HepG2 (cell line): ENCODE measurements around the gene IGDCC3. TPM values are rescaled to one million over a fixed set of nuclear protein-coding genes. Genes with fewer than 3 reads are reported as not detected.
A peak's percentile ranks its signal among the peaks of the same experiment; 100 is the strongest.

Experiments
- PCBP1 ChIP-seq: fragments of 200-400 bp; formaldehyde crosslinking; IDR thresholded peaks from 2 replicates; pipeline ENCODE4 v1.6.1; 2017; ENCODE audit warnings: mild to moderate bottlenecking, low read depth, low read length, borderline replicate concordance
- SMAD9 ChIP-seq: sonication (generic); formaldehyde crosslinking; IDR thresholded peaks from 2 replicates; pipeline ENCODE4 v1.5.1; 2020; ENCODE audit warnings: mild to moderate bottlenecking, missing genetic modification reagents
- SOX13 ChIP-seq, 3 experiments: fragments of 450-650 bp in 1 of 3; sonication (generic) in 1 of 3; formaldehyde crosslinking in 1 of 3; IDR thresholded peaks in 2 of 3; conservative IDR thresholded peaks in 1 of 3; 2 replicates each; pipeline versions ENCODE4 v1.5.0 to v1.6.1; 2016 to 2020; ENCODE audit warnings: antibody characterized with exemption in 1 of 3, mild to moderate bottlenecking in 1 of 3, missing compliant biosample characterization in 1 of 3, missing genetic modification reagents in 1 of 3, moderate library complexity in 1 of 3
- ZNF138 ChIP-seq: sonication (generic); formaldehyde crosslinking; IDR thresholded peaks from 2 replicates; pipeline ENCODE4 v1.5.0; 2020; ENCODE audit warnings: mild to moderate bottlenecking, low read depth, missing genetic modification reagents
- polyA plus RNA-seq, 8 experiments: library from polyadenylated mRNA; depleted of rRNA in 3 of 8; stranded (reverse) in 7 of 8; unstranded in 1 of 8; fragments of >200 nt; fragmentation: Illumina TruSeq in 4 of 8; extraction: Trizol in 4 of 8; gene quantifications; 2 replicates each; pipeline versions ENCODE4 v1.2.1 to v1.2.3, GENCODE V29; 2011 to 2016; ENCODE audit warnings: low read depth in 4 of 8, missing spikeins in 1 of 8, mixed read lengths in 1 of 8; ENCODE audit not compliant: insufficient read depth in 1 of 8
- total RNA-seq, 5 experiments: library from RNA; depleted of rRNA; stranded (reverse); fragments of >200 nt; fragmentation: Illumina TruSeq; extraction: Trizol; gene quantifications; 2 replicates each; pipeline ENCODE4 v1.2.3, GENCODE V29; 2016; ENCODE audit warnings: low read depth in 1 of 5
- TF ChIP-seq, protein P1 (sequence below): sonication (generic); formaldehyde crosslinking; IDR thresholded peaks from 2 replicates; pipeline ENCODE4 v1.4.0; 2020; ENCODE audit warnings: mild to moderate bottlenecking, missing genetic modification reagents, borderline replicate concordance
- TF ChIP-seq, protein P2 (sequence below): IDR thresholded peaks from 2 replicates; pipeline ENCODE4 v1.6.1; 2016; ENCODE audit warnings: low read depth, missing genetic modification reagents, missing compliant biosample characterization
- TF ChIP-seq, protein P3 (sequence below): sonication (generic); formaldehyde crosslinking; IDR thresholded peaks from 2 replicates; pipeline ENCODE4 v1.8.1; 2023; ENCODE audit warnings: missing genetic modification reagents, inconsistent platforms, borderline replicate concordance
- TF ChIP-seq, protein P4 (sequence below): sonication (generic); formaldehyde crosslinking; IDR thresholded peaks from 2 replicates; pipeline ENCODE4 v1.4.0; 2020; ENCODE audit warnings: missing genetic modification reagents, borderline replicate concordance
- TF ChIP-seq, protein P5 (sequence below): sonication (generic); formaldehyde crosslinking; conservative IDR thresholded peaks from 2 replicates; pipeline ENCODE4 v1.8.0; 2022; ENCODE audit warnings: mild to moderate bottlenecking, moderate library complexity, missing genetic modification reagents

Gene IGDCC3
- total and polyA plus RNA-seq, 2 of the 13 experiments (the other 11 are each of a cell fraction or from before 2014, with no cell fraction given): 30.1 to 51.8 TPM

DNA sequence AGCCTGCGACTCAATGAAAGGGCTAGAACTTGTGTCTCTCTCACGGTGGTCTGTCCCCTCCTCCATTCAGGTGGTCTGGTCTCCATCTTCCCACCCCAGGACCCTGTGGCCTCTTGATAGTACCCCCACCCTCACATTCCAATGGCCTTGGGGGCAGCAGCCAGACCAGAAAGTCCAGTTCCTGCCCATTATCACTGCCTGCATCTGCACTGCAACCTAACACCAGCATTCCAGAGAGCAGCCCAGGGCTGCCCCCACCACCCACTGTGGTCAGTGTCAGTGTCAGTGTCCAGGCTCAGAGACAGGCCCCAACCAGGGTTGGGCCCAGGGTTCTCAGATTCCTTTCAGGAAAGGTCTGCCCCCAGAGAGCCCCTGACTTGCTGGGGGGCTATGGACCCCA is 12.6 kb downstream of the IGDCC3 start (continued):
- TF ChIP-seq SMAD9 (CRISPR knock-in tag): no peak
- TF ChIP-seq, protein P1, sequence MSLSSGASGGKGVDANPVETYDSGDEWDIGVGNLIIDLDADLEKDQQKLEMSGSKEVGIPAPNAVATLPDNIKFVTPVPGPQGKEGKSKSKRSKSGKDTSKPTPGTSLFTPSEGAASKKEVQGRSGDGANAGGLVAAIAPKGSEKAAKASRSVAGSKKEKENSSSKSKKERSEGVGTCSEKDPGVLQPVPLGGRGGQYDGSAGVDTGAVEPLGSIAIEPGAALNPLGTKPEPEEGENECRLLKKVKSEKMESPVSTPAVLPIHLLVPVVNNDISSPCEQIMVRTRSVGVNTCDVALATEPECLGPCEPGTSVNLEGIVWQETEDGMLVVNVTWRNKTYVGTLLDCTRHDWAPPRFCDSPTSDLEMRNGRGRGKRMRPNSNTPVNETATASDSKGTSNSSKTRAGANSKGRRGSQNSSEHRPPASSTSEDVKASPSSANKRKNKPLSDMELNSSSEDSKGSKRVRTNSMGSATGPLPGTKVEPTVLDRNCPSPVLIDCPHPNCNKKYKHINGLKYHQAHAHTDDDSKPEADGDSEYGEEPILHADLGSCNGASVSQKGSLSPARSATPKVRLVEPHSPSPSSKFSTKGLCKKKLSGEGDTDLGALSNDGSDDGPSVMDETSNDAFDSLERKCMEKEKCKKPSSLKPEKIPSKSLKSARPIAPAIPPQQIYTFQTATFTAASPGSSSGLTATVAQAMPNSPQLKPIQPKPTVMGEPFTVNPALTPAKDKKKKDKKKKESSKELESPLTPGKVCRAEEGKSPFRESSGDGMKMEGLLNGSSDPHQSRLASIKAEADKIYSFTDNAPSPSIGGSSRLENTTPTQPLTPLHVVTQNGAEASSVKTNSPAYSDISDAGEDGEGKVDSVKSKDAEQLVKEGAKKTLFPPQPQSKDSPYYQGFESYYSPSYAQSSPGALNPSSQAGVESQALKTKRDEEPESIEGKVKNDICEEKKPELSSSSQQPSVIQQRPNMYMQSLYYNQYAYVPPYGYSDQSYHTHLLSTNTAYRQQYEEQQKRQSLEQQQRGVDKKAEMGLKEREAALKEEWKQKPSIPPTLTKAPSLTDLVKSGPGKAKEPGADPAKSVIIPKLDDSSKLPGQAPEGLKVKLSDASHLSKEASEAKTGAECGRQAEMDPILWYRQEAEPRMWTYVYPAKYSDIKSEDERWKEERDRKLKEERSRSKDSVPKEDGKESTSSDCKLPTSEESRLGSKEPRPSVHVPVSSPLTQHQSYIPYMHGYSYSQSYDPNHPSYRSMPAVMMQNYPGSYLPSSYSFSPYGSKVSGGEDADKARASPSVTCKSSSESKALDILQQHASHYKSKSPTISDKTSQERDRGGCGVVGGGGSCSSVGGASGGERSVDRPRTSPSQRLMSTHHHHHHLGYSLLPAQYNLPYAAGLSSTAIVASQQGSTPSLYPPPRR (CRISPR knock-in tag): 0 out of 2 replicates have a peak, but pooled peaks have one; percentile 23
- no peak for TF ChIP-seq ZNF138 (CRISPR knock-in tag)
- TF ChIP-seq, protein P2, sequence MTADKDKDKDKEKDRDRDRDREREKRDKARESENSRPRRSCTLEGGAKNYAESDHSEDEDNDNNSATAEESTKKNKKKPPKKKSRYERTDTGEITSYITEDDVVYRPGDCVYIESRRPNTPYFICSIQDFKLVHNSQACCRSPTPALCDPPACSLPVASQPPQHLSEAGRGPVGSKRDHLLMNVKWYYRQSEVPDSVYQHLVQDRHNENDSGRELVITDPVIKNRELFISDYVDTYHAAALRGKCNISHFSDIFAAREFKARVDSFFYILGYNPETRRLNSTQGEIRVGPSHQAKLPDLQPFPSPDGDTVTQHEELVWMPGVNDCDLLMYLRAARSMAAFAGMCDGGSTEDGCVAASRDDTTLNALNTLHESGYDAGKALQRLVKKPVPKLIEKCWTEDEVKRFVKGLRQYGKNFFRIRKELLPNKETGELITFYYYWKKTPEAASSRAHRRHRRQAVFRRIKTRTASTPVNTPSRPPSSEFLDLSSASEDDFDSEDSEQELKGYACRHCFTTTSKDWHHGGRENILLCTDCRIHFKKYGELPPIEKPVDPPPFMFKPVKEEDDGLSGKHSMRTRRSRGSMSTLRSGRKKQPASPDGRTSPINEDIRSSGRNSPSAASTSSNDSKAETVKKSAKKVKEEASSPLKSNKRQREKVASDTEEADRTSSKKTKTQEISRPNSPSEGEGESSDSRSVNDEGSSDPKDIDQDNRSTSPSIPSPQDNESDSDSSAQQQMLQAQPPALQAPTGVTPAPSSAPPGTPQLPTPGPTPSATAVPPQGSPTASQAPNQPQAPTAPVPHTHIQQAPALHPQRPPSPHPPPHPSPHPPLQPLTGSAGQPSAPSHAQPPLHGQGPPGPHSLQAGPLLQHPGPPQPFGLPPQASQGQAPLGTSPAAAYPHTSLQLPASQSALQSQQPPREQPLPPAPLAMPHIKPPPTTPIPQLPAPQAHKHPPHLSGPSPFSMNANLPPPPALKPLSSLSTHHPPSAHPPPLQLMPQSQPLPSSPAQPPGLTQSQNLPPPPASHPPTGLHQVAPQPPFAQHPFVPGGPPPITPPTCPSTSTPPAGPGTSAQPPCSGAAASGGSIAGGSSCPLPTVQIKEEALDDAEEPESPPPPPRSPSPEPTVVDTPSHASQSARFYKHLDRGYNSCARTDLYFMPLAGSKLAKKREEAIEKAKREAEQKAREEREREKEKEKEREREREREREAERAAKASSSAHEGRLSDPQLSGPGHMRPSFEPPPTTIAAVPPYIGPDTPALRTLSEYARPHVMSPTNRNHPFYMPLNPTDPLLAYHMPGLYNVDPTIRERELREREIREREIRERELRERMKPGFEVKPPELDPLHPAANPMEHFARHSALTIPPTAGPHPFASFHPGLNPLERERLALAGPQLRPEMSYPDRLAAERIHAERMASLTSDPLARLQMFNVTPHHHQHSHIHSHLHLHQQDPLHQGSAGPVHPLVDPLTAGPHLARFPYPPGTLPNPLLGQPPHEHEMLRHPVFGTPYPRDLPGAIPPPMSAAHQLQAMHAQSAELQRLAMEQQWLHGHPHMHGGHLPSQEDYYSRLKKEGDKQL: no peak
- TF ChIP-seq, protein P3, sequence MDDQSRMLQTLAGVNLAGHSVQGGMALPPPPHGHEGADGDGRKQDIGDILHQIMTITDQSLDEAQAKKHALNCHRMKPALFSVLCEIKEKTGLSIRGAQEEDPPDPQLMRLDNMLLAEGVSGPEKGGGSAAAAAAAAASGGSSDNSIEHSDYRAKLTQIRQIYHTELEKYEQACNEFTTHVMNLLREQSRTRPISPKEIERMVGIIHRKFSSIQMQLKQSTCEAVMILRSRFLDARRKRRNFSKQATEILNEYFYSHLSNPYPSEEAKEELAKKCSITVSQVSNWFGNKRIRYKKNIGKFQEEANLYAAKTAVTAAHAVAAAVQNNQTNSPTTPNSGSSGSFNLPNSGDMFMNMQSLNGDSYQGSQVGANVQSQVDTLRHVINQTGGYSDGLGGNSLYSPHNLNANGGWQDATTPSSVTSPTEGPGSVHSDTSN (CRISPR knock-in tag): no peak
- TF ChIP-seq PCBP1: no peak
- TF ChIP-seq, protein P4, sequence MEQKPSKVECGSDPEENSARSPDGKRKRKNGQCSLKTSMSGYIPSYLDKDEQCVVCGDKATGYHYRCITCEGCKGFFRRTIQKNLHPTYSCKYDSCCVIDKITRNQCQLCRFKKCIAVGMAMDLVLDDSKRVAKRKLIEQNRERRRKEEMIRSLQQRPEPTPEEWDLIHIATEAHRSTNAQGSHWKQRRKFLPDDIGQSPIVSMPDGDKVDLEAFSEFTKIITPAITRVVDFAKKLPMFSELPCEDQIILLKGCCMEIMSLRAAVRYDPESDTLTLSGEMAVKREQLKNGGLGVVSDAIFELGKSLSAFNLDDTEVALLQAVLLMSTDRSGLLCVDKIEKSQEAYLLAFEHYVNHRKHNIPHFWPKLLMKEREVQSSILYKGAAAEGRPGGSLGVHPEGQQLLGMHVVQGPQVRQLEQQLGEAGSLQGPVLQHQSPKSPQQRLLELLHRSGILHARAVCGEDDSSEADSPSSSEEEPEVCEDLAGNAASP (CRISPR knock-in tag): peak; percentile 24; the same call in 1 of the 2 replicates
- TF ChIP-seq, protein P5, sequence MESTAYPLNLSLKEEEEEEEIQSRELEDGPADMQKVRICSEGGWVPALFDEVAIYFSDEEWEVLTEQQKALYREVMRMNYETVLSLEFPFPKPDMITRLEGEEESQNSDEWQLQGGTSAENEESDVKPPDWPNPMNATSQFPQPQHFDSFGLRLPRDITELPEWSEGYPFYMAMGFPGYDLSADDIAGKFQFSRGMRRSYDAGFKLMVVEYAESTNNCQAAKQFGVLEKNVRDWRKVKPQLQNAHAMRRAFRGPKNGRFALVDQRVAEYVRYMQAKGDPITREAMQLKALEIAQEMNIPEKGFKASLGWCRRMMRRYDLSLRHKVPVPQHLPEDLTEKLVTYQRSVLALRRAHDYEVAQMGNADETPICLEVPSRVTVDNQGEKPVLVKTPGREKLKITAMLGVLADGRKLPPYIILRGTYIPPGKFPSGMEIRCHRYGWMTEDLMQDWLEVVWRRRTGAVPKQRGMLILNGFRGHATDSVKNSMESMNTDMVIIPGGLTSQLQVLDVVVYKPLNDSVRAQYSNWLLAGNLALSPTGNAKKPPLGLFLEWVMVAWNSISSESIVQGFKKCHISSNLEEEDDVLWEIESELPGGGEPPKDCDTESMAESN: no peak
- no peak for TF ChIP-seq SOX13 (IDR thresholded peaks at IDR 0.05)
- peak in 1 of 2 experiments; percentile 39; a peak in 1 of 4 replicates for TF ChIP-seq SOX13 (CRISPR knock-in tag; conservative IDR thresholded peaks at IDR 0.05 in 1 of 2, IDR thresholded peaks at IDR 0.05 in 1 of 2)
